ENCODE data around the gene ZMIZ1.

DNA sequence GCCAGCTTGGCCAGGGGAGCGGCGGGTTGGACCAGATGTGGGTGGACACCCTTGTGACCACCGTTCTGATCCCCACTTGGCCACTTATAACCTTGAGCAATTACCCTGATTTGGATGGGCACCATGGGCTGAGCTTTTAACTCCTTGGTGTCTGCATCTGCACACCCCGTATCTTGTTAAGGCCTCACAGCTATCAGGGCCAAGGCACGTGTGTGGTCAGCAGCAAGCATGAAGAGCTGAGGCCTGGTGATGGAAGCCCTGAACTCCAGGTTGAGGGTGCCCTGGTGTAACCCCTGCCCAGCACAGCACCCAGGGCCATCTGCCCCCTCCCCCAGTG lies 89.2 kb downstream of the ZMIZ1 start:
- no peak for TF ChIP-seq CTCF (IDR thresholded peaks at IDR 0.05)
- no peak for TF ChIP-seq POLR2A (IDR thresholded peaks at IDR 0.05)
